Measurements from ENCODE around the gene FBXW8. TPM values are rescaled to one million over a fixed set of nuclear protein-coding genes. Genes with fewer than 3 reads are reported as not detected.

FBXW8 gene
- polyA plus RNA-seq, 1 donor (not counting 4 experiments of a cell fraction or from before 2014, with no cell fraction given): 5.0 TPM

GRCh38 chr12:116926283-116927243, 15.8 kb downstream of the FBXW8 start:
- H3K9me1 ChIP-seq (ENCODE audit: control insufficient read depth, extremely low read depth, insufficient read depth, low read length): no peaks in the 10 kb centered on the region
- no peaks in the 10 kb centered on the region for H3K79me2 ChIP-seq (ENCODE audit: control insufficient read depth, insufficient read depth, low read length)
- no peak overlapping the region for H3K9ac ChIP-seq (ENCODE audit: control insufficient read depth, extremely low read depth, insufficient read depth, low read length)
- dilution Hi-C loops (cut with MboI; ENCODE audit: extremely low pct_ligation_motif_present, low sequenced_read_pairs): no loop called here
- no peak for FAIRE-seq
- H3K36me3 ChIP-seq (ENCODE audit: control insufficient read depth in 2 of 2, extremely low read depth in 1 of 2, insufficient read depth in 2 of 2, low read length in 2 of 2): peaks cover 1 to 3% of the 10 kb centered on the region in 2 experiments
- H3K4me2 ChIP-seq (ENCODE audit: control insufficient read depth, extremely low read depth, insufficient read depth, low read depth, low read length): no peak overlapping the region
- TF ChIP-seq CTCF (optimal IDR thresholded peaks at IDR 0.05 in 1 of 3, IDR thresholded peaks at IDR 0.05 in 1 of 3, conservative IDR thresholded peaks at IDR 0.05 in 1 of 3; ENCODE audit: extremely low read depth in 1 of 3, insufficient read depth in 2 of 3, low read length in 3 of 3) (no peak), EZH2 (IDR thresholded peaks at IDR 0.05; ENCODE audit: low read length) (no peak)
- no peaks in the 10 kb centered on the region for H3K27me3 ChIP-seq (ENCODE audit: control insufficient read depth, extremely low read depth, insufficient read depth, low read length)
- no peak for DNase-seq (ENCODE audit: low read depth, low spot score)
- H3K9me3 ChIP-seq (ENCODE audit: control insufficient read depth, low read depth, low read length): no peaks in the 10 kb centered on the region
- H3K4me3 ChIP-seq (ENCODE audit: control insufficient read depth in 2 of 3, extremely low read depth in 1 of 3, insufficient read depth in 2 of 3, low read depth in 1 of 3, low read length in 3 of 3): no peak overlapping the region
- no peaks in the 10 kb centered on the region for H4K20me1 ChIP-seq (ENCODE audit: control insufficient read depth, extremely low read depth, insufficient read depth, low read length)
- no peak overlapping the region for H2AFZ ChIP-seq (ENCODE audit: control insufficient read depth, low read length)
- peaks cover 15% of the 10 kb centered on the region for H3K4me1 ChIP-seq (ENCODE audit: control insufficient read depth, extremely low read depth, insufficient read depth, low read length)
- H3K27ac ChIP-seq (ENCODE audit: control insufficient read depth, insufficient read depth, low read length): no peak overlapping the region

- Histone ChIP-seq H3K4me2 (ENCODE audit: control insufficient read depth, extremely low read depth, insufficient read depth, low read depth, low read length) (no peak overlapping the region), H3K4me3 (ENCODE audit: control insufficient read depth in 2 of 3, extremely low read depth in 1 of 3, insufficient read depth in 2 of 3, low read depth in 1 of 3, low read length in 3 of 3) (no peak overlapping the region), H3K4me1 (ENCODE audit: control insufficient read depth, extremely low read depth, insufficient read depth, low read length) (peaks cover 15% of the 10 kb centered on the region), H2AFZ (ENCODE audit: control insufficient read depth, low read length) (no peak overlapping the region), H3K79me2 (ENCODE audit: control insufficient read depth, insufficient read depth, low read length) (no peaks in the 10 kb centered on the region), H3K9ac (ENCODE audit: control insufficient read depth, extremely low read depth, insufficient read depth, low read length) (no peak overlapping the region), H3K36me3 (ENCODE audit: control insufficient read depth in 2 of 2, extremely low read depth in 1 of 2, insufficient read depth in 2 of 2, low read length in 2 of 2) (peaks cover 1 to 3% of the 10 kb centered on the region in 2 experiments), H3K27ac (ENCODE audit: control insufficient read depth, insufficient read depth, low read length) (no peak overlapping the region), H3K27me3 (ENCODE audit: control insufficient read depth, extremely low read depth, insufficient read depth, low read length) (no peaks in the 10 kb centered on the region), H4K20me1 (ENCODE audit: control insufficient read depth, extremely low read depth, insufficient read depth, low read length) (no peaks in the 10 kb centered on the region), H3K9me3 (ENCODE audit: control insufficient read depth, low read depth, low read length) (no peaks in the 10 kb centered on the region), H3K9me1 (ENCODE audit: control insufficient read depth, extremely low read depth, insufficient read depth, low read length) (no peaks in the 10 kb centered on the region)
- TF ChIP-seq EZH2 (IDR thresholded peaks at IDR 0.05; ENCODE audit: low read length): no peak
- no peak for TF ChIP-seq CTCF (optimal IDR thresholded peaks at IDR 0.05 in 1 of 3, IDR thresholded peaks at IDR 0.05 in 1 of 3, conservative IDR thresholded peaks at IDR 0.05 in 1 of 3; ENCODE audit: extremely low read depth in 1 of 3, insufficient read depth in 2 of 3, low read length in 3 of 3)
- FAIRE-seq (no peak), DNase-seq (ENCODE audit: low read depth, low spot score) (no peak)
- dilution Hi-C loops (cut with MboI; ENCODE audit: extremely low pct_ligation_motif_present, low sequenced_read_pairs): no loop called here
Measured at GRCh38 chr12:116927244-116927940, 16.6 kb downstream of the FBXW8 start.

All from keratinocyte (primary cell).